SW480 (cell line): ENCODE results near the gene DYNC1H1.

ENCODE experiments used
- DNase-seq: peaks from one replicate; pipeline ENCODE4 v3.0.0-alpha.2; 2016; ENCODE audit warnings: low spot score

The DYNC1H1 gene

DNA sequence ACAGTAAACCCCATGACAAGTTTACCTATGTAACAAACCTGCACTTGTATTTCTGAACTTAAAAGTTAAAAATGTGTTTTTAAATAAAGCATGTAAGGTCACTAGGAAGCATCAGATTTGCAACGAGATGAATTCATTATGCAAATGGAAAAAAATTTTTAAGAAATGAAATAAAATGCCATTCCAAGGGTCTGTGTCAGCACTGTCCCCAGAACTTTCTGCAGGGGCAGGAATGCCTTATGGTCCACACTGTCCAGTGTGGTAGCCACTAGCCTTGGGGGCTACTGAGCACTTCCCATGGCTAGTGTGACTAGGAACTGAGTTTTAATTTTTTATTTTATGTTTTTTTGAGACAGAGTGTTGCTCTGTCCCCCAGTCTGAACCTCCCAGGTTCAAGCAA lies 73.3 kb downstream of the DYNC1H1 start:
- DNase-seq: no peak

- DNase-seq: no peak
Observed at GRCh38 chr14:102039157-102039556, 74.8 kb downstream of the DYNC1H1 start.

DNA sequence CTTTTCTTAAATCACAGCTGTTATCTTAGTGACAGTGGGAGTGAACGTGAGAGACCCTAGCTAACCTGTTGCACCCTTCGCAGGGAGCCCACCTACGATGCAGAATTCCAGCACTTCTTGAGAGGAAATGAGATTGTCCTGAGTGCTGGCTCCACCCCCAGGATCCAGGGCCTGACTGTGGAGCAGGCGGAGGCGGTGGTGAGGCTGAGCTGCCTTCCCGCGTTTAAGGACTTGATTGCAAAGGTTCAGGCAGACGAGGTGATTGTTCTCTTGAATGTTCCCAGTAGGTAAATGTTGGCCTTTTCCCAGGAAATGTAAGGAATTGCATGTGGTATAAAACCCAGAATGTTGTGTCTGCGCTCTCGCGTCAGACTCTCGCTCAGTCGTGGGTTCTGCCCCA lies 75.8 kb downstream of the DYNC1H1 start:
- DNase-seq: no peak

DNA sequence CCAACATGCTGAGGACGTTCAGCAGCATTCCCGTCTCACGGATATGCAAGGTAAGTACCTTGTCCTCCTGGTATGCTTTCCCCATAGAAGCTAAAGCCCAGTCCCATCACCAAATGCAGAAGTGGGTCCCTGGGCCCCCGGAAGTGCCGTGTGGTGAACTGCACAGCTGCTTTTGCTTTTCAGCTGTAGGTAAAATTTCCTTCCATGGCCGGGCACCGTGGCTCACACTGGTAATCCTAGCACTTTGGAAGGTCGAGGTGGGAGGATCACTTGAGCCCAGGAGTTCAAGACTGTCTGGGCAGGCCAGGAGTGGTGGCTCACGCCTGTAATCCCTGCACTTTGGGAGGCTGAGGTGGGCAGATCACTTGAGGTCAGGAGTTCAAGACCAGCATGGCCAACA lies 78.3 kb downstream of the DYNC1H1 start:
- no peak for DNase-seq

- no peak for DNase-seq
Observed at GRCh38 chr14:102043251-102044025, 79.1 kb downstream of the DYNC1H1 start.

GRCh38 chr14:102044566-102044965 lies 80.2 kb downstream of the DYNC1H1 start:
- DNase-seq: no peak

- peak; percentile 85 for DNase-seq
Observed at GRCh38 chr14:102046337-102047278, 82.2 kb downstream of the DYNC1H1 start.

DNA sequence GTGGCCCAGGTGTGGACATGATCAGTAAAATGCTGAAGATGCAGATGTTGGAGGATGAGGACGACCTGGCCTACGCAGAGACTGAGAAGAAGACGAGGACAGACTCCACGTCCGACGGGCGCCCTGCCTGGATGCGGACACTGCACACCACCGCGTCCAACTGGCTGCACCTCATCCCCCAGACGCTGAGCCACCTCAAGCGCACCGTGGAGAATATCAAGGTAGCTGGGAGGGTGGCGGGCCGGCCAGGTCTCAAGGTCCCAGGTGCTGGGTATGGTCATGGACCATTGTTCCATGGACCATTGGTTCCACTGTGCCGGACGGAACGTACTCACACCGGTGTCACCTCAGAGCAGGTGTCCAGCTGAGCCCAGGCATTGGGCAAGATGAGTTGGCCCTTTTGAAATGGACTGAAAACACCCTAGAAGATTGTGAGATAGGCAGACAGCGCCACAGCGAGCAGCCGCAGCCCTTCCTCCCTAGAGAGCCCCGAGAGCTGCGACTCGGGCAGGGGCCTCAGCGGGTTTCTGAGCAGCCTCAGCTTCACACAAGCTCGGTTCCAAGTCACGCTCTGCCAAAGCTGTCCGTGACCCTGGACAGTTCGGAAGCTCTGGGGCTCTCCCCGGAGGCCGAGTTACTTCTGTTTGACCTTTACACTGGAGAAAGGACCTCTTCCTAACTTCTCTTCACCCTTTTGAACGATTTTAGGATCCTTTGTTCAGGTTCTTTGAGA lies 83.6 kb downstream of the DYNC1H1 start:
- no peak for DNase-seq

DNA sequence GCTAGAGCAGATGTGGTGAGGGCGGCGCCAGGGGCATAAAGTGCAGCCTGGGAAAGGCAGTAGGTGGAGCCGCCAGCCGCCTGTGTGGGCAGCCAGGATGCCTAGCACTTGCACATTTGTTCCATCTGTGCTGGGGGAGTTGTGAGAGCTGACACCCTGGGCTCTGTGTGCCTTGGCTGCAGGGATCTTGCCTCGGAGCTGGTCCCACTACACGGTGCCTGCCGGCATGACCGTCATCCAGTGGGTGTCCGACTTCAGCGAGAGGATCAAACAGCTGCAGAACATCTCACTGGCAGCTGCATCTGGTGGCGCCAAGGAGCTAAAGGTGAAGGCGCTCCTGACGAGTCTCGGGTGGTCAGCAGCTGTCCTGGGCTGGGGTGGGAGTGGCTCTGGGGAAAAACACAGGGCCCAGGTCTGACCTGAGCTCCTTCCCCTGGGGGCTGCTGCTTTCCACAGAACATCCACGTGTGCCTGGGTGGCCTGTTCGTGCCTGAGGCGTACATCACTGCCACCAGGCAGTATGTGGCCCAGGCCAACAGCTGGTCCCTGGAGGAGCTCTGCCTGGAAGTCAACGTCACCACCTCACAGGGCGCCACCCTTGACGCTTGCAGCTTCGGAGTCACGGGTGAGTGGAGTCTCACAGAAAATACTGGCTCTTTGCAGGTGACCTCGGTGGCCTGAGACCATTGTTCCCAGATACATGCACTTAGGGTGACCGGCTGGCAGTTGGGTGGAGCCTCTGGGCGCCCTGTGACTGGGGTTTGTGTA lies 85.1 kb downstream of the DYNC1H1 start:
- DNase-seq: no peak

DNA sequence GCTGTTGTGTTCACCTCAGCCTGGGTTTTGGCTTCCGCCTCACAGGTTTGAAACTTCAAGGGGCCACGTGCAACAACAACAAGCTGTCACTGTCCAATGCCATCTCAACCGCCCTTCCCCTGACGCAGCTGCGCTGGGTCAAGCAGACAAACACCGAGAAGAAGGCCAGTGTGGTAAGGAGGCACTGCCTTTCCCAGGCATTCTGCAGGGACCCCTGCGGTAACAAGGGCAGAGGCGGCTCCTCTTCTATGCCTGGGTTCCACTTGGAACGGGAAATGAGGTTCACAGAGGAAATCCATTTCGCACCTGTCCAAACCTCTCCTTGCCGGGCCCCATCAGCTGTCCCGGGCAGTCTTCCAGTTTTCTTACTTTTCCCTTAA lies 85.6 kb downstream of the DYNC1H1 start:
- DNase-seq: no peak

- DNase-seq: no peak
Observed at GRCh38 chr14:102050625-102051024, 86.3 kb downstream of the DYNC1H1 start.

GRCh38 chr14:102052522-102052921 lies 88.1 kb downstream of the DYNC1H1 start:
- no peak for DNase-seq

- no peak for DNase-seq
Observed at GRCh38 chr14:102055181-102055901, 91.0 kb downstream of the DYNC1H1 start.

DNA sequence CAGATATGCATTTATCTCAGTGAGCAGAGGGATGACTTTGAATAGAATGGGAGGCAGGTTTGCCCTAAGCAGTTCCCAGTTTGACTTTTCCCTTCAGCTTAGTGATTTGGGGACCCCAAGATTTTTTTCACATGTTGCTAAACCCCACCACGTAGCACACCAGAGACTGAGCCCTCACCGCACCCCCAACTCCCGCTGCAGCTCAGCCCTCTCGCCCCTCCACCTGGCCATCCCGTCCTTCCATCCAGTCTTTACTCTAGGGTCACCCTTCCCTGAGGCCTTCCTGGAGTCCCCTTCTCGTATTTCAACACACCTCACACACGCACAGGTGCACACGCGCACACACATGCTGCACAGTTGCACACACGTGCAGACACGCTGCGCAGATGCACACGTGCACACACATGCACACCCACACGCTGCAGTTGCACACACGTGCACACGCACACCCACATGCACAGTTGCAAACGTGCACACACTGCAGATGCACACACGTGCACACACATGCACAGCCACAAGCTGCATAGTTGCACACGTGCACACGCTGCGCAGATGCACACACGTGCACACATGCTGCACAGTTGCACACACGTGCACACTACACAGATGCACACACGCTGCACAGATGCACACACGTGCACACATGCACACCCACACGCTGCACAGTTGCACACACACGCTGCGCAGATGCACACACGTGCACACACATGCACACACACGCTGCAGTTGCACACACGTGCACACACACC lies 92.5 kb downstream of the DYNC1H1 start:
- DNase-seq: no peak

GRCh38 chr14:102057480-102058114 lies 93.2 kb downstream of the DYNC1H1 start:
- DNase-seq: no peak

GRCh38 chr14:102058146-102058545 lies 93.8 kb downstream of the DYNC1H1 start:
- DNase-seq: no peak

GRCh38 chr14:102058961-102059360 lies 94.6 kb downstream of the DYNC1H1 start:
- no peak for DNase-seq

DNA sequence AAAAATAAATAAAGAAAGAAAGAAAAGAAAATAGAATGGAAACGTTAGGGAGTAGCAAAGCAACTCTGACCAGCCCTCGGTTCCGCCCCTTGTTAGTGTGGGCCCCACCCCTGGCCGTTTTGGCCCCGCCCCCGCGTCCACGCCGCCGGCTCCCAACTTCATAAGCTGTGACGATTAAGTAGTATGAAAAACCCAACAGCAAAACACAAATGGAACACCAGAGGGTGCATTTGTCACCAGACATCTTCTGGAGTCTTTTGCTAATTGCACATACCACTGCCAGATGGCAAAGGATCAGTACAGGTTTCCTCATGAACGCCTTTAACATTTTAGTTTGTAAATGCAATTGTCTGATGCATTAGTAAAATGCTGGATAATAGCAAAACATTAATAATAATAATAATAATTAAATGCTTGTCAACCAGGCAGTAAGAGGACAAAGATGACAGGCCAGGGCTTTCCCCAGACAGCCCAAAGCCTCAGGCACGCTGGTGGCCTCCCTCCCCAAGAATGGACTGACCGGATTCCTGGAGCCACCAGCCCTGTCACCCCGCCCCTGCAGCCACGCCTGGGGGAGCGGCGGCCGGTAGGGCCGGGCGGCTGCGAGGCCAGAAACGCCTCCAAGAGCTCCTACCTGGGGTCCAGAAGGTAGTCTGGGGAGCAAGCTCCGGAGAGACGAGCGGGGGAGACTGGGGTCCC lies 98.9 kb downstream of the DYNC1H1 start:
- DNase-seq: peak; percentile 95

GRCh38 chr14:102063808-102064429 lies 99.5 kb downstream of the DYNC1H1 start:
- DNase-seq: no peak
